ENCODE measurements around the gene CACNG1.
"Not testable (repeated sequence)": the region's sequence is repeated elsewhere in the genome, so short reads cannot be mapped to it uniquely, and the experiment has no call there.

The CACNG1 gene

GRCh38 chr17:67093348-67093747 is 49.0 kb downstream of the CACNG1 start:
- no peak for DNase-seq (ENCODE audit: low read depth)
- TF ChIP-seq POLR2A (IDR thresholded peaks at IDR 0.05; ENCODE audit: extremely low read depth, insufficient read length) (no peak), MYC (IDR thresholded peaks at IDR 0.05; ENCODE audit: low read depth, low read length) (no peak)
- TF ChIP-seq, protein P1, sequence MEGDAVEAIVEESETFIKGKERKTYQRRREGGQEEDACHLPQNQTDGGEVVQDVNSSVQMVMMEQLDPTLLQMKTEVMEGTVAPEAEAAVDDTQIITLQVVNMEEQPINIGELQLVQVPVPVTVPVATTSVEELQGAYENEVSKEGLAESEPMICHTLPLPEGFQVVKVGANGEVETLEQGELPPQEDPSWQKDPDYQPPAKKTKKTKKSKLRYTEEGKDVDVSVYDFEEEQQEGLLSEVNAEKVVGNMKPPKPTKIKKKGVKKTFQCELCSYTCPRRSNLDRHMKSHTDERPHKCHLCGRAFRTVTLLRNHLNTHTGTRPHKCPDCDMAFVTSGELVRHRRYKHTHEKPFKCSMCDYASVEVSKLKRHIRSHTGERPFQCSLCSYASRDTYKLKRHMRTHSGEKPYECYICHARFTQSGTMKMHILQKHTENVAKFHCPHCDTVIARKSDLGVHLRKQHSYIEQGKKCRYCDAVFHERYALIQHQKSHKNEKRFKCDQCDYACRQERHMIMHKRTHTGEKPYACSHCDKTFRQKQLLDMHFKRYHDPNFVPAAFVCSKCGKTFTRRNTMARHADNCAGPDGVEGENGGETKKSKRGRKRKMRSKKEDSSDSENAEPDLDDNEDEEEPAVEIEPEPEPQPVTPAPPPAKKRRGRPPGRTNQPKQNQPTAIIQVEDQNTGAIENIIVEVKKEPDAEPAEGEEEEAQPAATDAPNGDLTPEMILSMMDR (IDR thresholded peaks at IDR 0.05; ENCODE audit: low read depth, low read length) = no peak
- TF ChIP-seq, protein P2, sequence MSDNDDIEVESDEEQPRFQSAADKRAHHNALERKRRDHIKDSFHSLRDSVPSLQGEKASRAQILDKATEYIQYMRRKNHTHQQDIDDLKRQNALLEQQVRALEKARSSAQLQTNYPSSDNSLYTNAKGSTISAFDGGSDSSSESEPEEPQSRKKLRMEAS (IDR thresholded peaks at IDR 0.05; ENCODE audit: low read depth, low read length) = no peak
- H3K4me3 ChIP-seq (ENCODE audit: low read depth, low read length) = no peak overlapping the region

- peak; percentile 67 for DNase-seq (ENCODE audit: low read depth)
- not testable (repeated sequence) for H3K4me3 ChIP-seq (ENCODE audit: low read depth, low read length)
These were observed 50.9 kb downstream of the CACNG1 start for GRCh38 chr17:67095291-67095690.

DNA sequence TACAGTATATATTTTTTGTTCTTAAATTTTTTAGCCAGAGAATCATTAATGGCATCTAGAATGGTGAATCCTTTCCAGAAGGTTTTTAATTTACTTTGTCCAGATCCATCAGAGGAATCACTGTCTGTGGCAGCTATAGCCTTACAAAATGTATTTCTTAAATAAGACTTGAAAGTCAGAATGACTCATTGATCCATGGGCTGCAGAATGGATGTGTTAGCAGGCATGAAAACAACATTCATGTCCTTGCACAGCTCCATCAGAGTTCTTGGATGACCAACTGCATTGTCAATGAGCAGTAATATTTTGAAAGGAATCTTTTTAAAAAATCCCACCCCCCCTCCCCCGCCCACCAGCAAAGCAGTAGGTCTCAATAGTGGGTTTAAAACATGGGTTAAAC is 51.4 kb downstream of the CACNG1 start:
- TF ChIP-seq, protein P2 (IDR thresholded peaks at IDR 0.05; ENCODE audit: low read depth, low read length) = no peak
- TF ChIP-seq MYC (IDR thresholded peaks at IDR 0.05; ENCODE audit: low read depth, low read length) = no peak
- TF ChIP-seq, protein P1 (IDR thresholded peaks at IDR 0.05; ENCODE audit: low read depth, low read length) = no peak
- DNase-seq (ENCODE audit: low read depth) = peak; percentile 8
- H3K4me3 ChIP-seq (ENCODE audit: low read depth, low read length) = no peak overlapping the region

DNA sequence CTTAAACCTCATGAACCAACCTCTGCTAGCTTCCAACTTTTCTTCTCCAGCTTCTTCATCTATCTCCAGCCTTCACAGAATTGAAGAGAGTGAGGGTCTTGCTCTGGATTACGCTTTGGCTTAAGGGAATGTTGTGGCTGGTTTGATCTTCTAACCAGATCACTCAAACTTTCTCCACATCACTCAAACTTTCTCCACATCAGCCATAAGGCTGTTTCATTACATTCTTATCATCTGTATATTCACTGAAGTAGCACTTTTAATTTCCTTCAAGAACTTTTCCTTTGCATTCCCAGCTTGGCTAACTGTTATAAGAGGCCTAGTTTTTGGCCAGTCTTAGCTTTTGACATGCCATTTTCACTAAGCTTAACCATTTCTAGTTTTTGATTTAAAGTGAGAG is 52.3 kb downstream of the CACNG1 start:
- TF ChIP-seq MYC (IDR thresholded peaks at IDR 0.05; ENCODE audit: low read depth, low read length) = no peak
- no peak for TF ChIP-seq POLR2A (IDR thresholded peaks at IDR 0.05; ENCODE audit: extremely low read depth, insufficient read length)
- TF ChIP-seq, protein P1 (IDR thresholded peaks at IDR 0.05; ENCODE audit: low read depth, low read length) = no peak
- TF ChIP-seq, protein P2 (IDR thresholded peaks at IDR 0.05; ENCODE audit: low read depth, low read length) = no peak
- H3K4me3 ChIP-seq (ENCODE audit: low read depth, low read length) = no peak overlapping the region
- no peak for DNase-seq (ENCODE audit: low read depth)

DNA sequence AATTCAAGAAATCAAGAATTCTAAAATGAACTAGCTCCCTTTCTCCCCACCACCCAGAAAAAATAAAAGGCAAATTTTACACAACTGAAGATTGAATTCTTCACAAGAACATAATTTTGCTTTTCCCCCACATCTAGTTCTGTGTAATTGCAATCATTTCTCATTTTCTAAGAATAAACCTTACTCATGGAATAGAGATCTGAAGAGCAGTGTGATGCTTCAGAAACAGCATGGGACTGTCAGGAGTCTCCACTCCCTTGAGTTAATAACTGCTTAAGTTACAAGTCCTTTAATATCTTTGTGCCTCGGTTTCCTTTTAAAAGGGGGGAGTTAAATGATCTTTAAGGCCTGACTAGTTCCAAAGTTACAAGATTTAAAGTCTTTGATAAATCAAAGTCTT is 53.7 kb downstream of the CACNG1 start:
- DNase-seq (ENCODE audit: low read depth) = no peak
- H3K4me3 ChIP-seq (ENCODE audit: low read depth, low read length) = no peak overlapping the region
- TF ChIP-seq, protein P1 (IDR thresholded peaks at IDR 0.05; ENCODE audit: low read depth, low read length) = no peak
- TF ChIP-seq MYC (IDR thresholded peaks at IDR 0.05; ENCODE audit: low read depth, low read length) (no peak), POLR2A (IDR thresholded peaks at IDR 0.05; ENCODE audit: extremely low read depth, insufficient read length) (no peak)
- TF ChIP-seq, protein P2 (IDR thresholded peaks at IDR 0.05; ENCODE audit: low read depth, low read length) = no peak

DNA sequence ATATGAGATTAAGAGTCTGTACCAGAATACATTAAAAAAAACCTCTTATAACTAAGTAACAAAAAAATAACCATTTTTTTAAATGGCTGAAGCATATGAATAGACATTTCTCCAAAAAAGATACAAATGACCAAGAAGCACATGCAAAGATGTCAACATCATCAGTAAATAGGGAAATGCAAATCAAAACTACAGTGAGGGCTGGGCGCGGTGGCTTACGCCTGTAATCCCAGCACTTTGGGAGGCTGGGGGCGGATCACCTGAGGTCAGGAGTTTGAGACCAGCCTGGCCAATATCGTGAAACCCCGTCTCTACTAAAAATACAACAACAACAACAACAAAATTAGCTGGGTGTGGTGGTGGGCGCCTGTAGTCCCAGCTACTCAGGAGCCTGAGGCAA is 60.3 kb downstream of the CACNG1 start:
- H3K4me3 ChIP-seq (ENCODE audit: low read depth, low read length); DNase-seq (ENCODE audit: low read depth): not testable (repeated sequence)

- peak; percentile 55 for DNase-seq (ENCODE audit: low read depth)
- H3K4me3 ChIP-seq (ENCODE audit: low read depth, low read length) = no peak overlapping the region
- TF ChIP-seq, protein P2 (IDR thresholded peaks at IDR 0.05; ENCODE audit: low read depth, low read length) = no peak
- TF ChIP-seq POLR2A (IDR thresholded peaks at IDR 0.05; ENCODE audit: extremely low read depth, insufficient read length) (no peak), MYC (IDR thresholded peaks at IDR 0.05; ENCODE audit: low read depth, low read length) (no peak)
- TF ChIP-seq, protein P1 (IDR thresholded peaks at IDR 0.05; ENCODE audit: low read depth, low read length) = no peak
These were observed 60.9 kb downstream of the CACNG1 start for GRCh38 chr17:67105213-67105612.
